Cardiac fibroblast (primary cell): ENCODE data around the gene LANCL2.
A peak's percentile ranks its signal among the peaks of the same experiment; 100 is the strongest.
"Not testable (repeated sequence)": the region's sequence is repeated elsewhere in the genome, so short reads cannot be mapped to it uniquely, and the experiment has no call there.

Source experiments
- DNase-seq, 2 donors: peaks; one replicate each; pipeline versions ENCODE4 v3.0.0 to v3.0.0-alpha.2; 2010; ENCODE audit warnings: low read depth in 2 of 2
- H3K4me3 ChIP-seq, 2 donors: replicated peaks in 1 of 2; 1 replicate in 1 of 2; 2 replicates in 1 of 2; pipeline ENCODE4 v1.5.1; 2011; ENCODE audit warnings: low read depth in 2 of 2, low read length in 2 of 2, mild to moderate bottlenecking in 2 of 2, moderate library complexity in 1 of 2
- TF ChIP-seq, protein P1 (sequence below): IDR thresholded peaks from one replicate; pipeline ENCODE4 v1.5.1; 2011; ENCODE audit warnings: low read depth, mild to moderate bottlenecking, low read length, inconsistent platforms

LANCL2 gene

DNA sequence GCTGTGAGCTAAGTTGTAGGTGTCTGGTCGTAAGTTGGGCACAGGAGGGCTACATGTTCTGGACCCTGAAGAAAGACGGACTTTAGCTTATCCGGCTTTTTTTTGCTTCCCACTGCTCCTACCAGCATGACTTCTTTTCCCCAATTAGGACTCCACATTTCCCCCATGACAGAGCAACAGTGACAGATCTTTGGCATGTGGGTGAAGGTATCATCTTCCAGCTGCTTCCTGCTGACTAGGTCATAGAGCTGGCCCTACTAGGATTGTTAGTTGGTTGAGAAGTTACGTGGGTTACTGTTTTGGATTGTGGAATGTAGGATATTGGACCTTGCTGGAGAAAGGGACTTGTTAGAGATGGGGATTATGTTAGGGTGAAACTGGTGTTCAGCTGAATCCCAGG lies 21.4 kb downstream of the LANCL2 start:
- no peak overlapping the region for H3K4me3 ChIP-seq
- no peak for DNase-seq
- TF ChIP-seq, protein P1, sequence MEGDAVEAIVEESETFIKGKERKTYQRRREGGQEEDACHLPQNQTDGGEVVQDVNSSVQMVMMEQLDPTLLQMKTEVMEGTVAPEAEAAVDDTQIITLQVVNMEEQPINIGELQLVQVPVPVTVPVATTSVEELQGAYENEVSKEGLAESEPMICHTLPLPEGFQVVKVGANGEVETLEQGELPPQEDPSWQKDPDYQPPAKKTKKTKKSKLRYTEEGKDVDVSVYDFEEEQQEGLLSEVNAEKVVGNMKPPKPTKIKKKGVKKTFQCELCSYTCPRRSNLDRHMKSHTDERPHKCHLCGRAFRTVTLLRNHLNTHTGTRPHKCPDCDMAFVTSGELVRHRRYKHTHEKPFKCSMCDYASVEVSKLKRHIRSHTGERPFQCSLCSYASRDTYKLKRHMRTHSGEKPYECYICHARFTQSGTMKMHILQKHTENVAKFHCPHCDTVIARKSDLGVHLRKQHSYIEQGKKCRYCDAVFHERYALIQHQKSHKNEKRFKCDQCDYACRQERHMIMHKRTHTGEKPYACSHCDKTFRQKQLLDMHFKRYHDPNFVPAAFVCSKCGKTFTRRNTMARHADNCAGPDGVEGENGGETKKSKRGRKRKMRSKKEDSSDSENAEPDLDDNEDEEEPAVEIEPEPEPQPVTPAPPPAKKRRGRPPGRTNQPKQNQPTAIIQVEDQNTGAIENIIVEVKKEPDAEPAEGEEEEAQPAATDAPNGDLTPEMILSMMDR: no peak

DNA sequence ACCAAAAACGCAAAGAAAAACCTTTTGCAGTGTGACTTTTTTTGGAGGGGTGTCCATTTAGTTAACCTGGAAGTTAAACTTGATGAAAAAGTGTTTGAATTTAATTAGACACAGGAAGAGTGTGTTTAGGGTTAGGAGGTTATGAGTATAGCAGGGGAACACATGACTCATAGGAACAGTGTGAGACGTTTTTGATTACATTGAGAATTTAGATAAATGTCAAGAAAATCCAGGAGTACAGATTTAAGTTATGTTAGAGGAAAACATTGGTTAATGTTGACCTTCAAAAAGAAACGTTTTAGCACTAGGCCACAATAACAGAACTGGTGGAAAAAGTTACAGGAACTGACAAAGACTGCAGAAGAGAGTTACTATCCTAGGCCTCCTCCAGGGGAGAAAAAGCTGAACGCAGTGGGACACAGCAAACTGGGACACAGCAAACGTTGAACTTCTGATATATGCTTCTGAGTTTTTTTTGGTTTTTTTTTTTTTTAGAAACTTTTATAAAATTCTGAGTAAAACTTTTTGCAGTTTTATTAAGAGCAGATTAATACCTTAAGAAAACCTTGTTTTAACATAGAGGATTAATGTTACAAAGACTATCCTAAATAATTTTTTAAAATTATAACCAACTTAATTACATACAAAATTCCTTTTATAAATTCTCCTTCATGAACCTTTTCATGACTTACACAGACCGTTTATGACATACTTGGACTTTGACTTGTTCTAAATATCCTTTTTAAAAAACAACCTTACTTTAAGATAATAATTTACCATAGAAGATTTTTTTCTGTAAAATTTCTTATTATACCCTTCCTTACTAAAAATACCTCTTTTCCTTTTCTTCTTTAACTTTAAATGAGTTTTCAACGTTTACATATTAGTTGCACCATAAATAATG lies 22.2 kb downstream of the LANCL2 start:
- TF ChIP-seq, protein P1: no peak
- DNase-seq: peak in 1 of 2 donors; percentile 45
- H3K4me3 ChIP-seq: no peak overlapping the region

DNA sequence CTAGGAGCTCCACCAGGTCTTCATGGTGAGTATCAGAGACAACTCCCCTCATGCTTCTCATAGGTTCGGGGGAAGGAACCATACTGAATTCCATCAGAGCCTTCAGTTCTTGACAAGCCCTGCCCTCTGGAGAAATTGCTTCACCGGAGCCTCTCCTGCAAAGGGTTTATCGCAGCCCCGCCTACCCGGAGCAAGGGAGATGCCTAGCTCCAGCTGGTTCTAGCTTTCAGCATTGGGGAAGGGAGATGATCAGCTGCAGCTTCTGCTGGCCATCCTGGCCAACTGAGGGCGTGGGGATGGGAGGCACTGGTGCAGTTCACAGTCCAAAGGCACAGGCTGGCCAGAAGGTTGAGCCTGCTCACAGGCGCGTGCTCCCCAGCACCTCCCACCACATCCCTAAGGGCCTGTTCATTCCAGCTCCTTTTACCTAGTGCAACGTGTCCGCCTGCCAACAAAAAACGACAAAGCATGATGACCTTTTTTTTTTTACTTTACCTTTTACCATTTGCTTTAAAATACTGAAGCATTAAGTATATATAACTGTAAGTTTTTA lies 31.2 kb downstream of the LANCL2 start:
- no peak for DNase-seq
- no peak overlapping the region for H3K4me3 ChIP-seq
- TF ChIP-seq, protein P1: no peak

DNA sequence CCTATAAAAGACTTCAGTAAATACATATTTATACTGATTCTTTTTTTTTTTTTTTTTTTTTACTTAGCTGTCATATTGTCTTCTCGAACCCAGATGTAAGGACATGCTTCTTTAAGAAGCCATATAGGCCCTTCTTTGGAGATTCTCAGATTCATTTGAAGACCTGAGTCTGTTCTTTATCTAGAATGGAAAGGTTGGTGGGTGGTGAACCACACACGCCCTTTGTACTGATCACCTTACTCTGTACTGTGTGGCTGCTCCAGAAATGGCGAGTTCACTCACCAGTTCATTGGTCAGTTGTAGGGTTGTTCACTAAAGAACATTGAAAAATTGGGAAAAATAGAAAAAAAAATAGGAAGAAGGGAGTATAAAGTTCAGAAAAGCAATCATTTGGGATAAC lies 32.5 kb downstream of the LANCL2 start:
- TF ChIP-seq, protein P1: no peak
- no peak for DNase-seq
- H3K4me3 ChIP-seq: no peak overlapping the region

DNA sequence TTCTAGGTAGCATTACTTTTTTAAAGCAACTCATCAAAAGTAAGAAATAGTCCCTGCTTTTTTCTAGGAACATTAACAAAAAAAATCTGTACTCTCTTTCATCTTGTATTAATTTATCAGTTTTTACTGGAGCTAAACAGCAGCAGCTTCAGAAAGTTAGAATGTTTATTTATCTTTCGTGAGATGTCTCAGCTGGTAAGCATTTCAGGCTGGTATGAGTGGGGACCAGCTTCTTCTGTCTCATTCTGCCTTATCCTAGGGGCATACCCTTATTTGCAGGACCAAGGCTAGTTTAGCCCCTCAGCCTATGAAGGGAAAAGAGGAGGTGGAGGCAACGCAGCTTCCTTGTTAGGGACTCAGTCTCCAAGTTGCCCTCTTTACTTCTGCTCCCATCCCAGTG lies 35.1 kb downstream of the LANCL2 start:
- TF ChIP-seq, protein P1: no peak
- no peak for DNase-seq
- no peak overlapping the region for H3K4me3 ChIP-seq

DNA sequence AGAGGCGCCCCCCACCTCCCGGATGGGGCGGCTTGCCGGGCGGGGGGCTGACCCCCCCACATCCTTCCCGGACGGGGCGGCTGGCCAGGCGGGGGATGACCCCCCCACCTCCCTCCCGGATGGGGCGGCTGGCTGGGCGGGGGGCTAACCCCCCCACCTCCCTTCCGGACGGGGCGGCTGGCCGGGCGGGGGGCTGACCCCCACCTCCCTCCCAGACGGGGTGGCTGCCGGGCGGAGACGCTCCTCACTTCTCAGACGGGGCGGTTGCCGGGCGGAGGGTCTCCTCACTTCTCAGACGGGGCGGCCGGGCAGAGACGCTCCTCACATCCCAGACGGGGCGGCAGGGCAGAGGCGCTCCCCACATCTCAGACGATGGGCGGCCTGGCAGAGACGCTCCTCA lies 37.4 kb downstream of the LANCL2 start:
- not testable (repeated sequence) for DNase-seq, H3K4me3 ChIP-seq

DNA sequence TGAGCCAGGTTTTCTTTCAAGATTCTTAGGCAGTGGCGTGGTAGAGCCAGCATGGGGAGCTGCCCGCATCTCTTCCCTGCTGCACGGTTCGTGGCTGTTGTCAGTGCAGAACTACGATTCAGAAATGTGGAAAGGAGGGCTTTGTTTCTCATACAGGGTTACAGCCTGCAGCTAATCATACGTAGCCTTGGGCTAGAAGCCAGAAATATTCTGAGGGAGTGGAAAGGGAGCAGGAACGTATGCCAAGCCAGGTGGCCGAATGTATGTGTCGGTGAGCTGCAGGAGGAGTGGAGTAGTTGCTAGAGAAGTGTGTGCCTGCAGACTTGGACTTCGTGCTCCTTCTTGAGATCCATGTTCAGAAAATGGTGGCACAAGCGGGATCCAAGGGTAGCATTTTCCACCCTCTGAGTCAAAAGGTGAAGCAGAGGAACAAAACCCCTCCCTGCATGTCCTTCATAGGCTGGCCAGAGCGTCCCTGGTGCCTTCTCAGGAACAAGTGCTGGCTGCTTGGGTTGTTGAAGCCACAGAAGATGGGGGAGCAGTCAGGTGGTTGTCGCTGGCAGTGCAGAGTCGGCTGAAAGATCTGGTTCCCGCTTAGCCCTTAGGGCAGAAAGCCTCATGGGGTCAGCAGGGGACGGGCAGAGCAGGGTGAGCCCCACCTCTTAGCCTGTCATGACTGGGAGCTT lies 40.9 kb downstream of the LANCL2 start:
- no peak for DNase-seq
- TF ChIP-seq, protein P1: no peak
- H3K4me3 ChIP-seq: no peak overlapping the region
